HEK293 (cell line): Measurements from ENCODE around the gene GALNT11.

Experiments used
- REST ChIP-seq: fragments of 450-650 bp; formaldehyde crosslinking; IDR thresholded peaks from 2 replicates; pipeline ENCODE4 v1.5.1; 2016; ENCODE audit warnings: missing biosample characterization, missing genetic modification characterization
- SETDB1 ChIP-seq: IDR thresholded peaks from one replicate; pipeline ENCODE4 v1.6.1; 2017; ENCODE audit warnings: mild to moderate bottlenecking, low read length, moderate library complexity, mixed read lengths; ENCODE audit not compliant: insufficient read length
- SP2 ChIP-seq: fragments of 450-650 bp; formaldehyde crosslinking; IDR thresholded peaks from 2 replicates; pipeline ENCODE4 v1.5.1; 2016; ENCODE audit warnings: missing biosample characterization, missing genetic modification characterization
- YY1 ChIP-seq: fragments of 450-650 bp; formaldehyde crosslinking; IDR thresholded peaks from 2 replicates; pipeline ENCODE4 v1.5.1; 2018; ENCODE audit warnings: missing biosample characterization, missing genetic modification characterization
- ZBTB10 ChIP-seq: fragments of 450-650 bp; formaldehyde crosslinking; IDR thresholded peaks from 2 replicates; pipeline ENCODE4 v1.5.1; 2016; ENCODE audit warnings: missing biosample characterization, missing genetic modification characterization
- ZNF112 ChIP-seq: fragments of 450-650 bp; formaldehyde crosslinking; IDR thresholded peaks from 2 replicates; pipeline ENCODE4 v1.5.0; 2017; ENCODE audit warnings: missing biosample characterization, missing genetic modification characterization
- ZNF18 ChIP-seq: fragments of 450-650 bp; formaldehyde crosslinking; IDR thresholded peaks from 2 replicates; pipeline ENCODE4 v1.5.1; 2016; ENCODE audit warnings: missing biosample characterization, missing genetic modification characterization
- ZNF274 ChIP-seq, 2 experiments: fragments of 200-500 bp in 1 of 2; fragments of 450-650 bp in 1 of 2; sonication (Bioruptor generic) in 1 of 2; formaldehyde crosslinking in 1 of 2; IDR thresholded peaks; 2 replicates each; pipeline versions ENCODE4 v1.5.1 to v1.6.1; 2014 to 2016; ENCODE audit warnings: borderline replicate concordance in 1 of 2, inconsistent platforms in 1 of 2, low read length in 1 of 2, missing biosample characterization in 1 of 2, missing genetic modification characterization in 1 of 2
- ZNF830 ChIP-seq: fragments of 450-650 bp; IDR thresholded peaks from 2 replicates; pipeline ENCODE4 v1.5.0; 2018; ENCODE audit warnings: missing biosample characterization, missing genetic modification characterization, low read depth, mild to moderate bottlenecking, moderate library complexity
- TF ChIP-seq, protein P1 (sequence below): fragments of 450-650 bp; formaldehyde crosslinking; IDR thresholded peaks from 2 replicates; pipeline ENCODE4 v1.5.1; 2016; ENCODE audit warnings: missing biosample characterization, missing genetic modification characterization
- TF ChIP-seq, protein P2 (sequence below): fragments of 450-650 bp; formaldehyde crosslinking; IDR thresholded peaks from 2 replicates; pipeline ENCODE4 v1.5.1; 2016; ENCODE audit warnings: missing biosample characterization, missing genetic modification characterization, borderline replicate concordance
- TF ChIP-seq, protein P3 (sequence below): fragments of 450-650 bp; formaldehyde crosslinking; IDR thresholded peaks from 2 replicates; pipeline ENCODE4 v1.5.1; 2016; ENCODE audit warnings: missing biosample characterization, missing genetic modification characterization

- TF ChIP-seq REST (tag by site-specific recombination) (no peak), ZNF274 (IDR thresholded peaks at IDR 0.05; ENCODE audit: low read length) (no peak), ZNF274 (tag by site-specific recombination; IDR thresholded peaks at IDR 0.05; ENCODE audit: borderline replicate concordance) (no peak), ZNF18 (tag by site-specific recombination) (no peak), ZNF830 (tag by site-specific recombination) (no peak), YY1 (tag by site-specific recombination) (no peak), SETDB1 (no peak), ZBTB10 (tag by site-specific recombination) (no peak), SP2 (no peak), ZNF112 (tag by site-specific recombination) (no peak)
- TF ChIP-seq, protein P1, sequence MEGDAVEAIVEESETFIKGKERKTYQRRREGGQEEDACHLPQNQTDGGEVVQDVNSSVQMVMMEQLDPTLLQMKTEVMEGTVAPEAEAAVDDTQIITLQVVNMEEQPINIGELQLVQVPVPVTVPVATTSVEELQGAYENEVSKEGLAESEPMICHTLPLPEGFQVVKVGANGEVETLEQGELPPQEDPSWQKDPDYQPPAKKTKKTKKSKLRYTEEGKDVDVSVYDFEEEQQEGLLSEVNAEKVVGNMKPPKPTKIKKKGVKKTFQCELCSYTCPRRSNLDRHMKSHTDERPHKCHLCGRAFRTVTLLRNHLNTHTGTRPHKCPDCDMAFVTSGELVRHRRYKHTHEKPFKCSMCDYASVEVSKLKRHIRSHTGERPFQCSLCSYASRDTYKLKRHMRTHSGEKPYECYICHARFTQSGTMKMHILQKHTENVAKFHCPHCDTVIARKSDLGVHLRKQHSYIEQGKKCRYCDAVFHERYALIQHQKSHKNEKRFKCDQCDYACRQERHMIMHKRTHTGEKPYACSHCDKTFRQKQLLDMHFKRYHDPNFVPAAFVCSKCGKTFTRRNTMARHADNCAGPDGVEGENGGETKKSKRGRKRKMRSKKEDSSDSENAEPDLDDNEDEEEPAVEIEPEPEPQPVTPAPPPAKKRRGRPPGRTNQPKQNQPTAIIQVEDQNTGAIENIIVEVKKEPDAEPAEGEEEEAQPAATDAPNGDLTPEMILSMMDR (tag by site-specific recombination): no peak
- TF ChIP-seq, protein P2, sequence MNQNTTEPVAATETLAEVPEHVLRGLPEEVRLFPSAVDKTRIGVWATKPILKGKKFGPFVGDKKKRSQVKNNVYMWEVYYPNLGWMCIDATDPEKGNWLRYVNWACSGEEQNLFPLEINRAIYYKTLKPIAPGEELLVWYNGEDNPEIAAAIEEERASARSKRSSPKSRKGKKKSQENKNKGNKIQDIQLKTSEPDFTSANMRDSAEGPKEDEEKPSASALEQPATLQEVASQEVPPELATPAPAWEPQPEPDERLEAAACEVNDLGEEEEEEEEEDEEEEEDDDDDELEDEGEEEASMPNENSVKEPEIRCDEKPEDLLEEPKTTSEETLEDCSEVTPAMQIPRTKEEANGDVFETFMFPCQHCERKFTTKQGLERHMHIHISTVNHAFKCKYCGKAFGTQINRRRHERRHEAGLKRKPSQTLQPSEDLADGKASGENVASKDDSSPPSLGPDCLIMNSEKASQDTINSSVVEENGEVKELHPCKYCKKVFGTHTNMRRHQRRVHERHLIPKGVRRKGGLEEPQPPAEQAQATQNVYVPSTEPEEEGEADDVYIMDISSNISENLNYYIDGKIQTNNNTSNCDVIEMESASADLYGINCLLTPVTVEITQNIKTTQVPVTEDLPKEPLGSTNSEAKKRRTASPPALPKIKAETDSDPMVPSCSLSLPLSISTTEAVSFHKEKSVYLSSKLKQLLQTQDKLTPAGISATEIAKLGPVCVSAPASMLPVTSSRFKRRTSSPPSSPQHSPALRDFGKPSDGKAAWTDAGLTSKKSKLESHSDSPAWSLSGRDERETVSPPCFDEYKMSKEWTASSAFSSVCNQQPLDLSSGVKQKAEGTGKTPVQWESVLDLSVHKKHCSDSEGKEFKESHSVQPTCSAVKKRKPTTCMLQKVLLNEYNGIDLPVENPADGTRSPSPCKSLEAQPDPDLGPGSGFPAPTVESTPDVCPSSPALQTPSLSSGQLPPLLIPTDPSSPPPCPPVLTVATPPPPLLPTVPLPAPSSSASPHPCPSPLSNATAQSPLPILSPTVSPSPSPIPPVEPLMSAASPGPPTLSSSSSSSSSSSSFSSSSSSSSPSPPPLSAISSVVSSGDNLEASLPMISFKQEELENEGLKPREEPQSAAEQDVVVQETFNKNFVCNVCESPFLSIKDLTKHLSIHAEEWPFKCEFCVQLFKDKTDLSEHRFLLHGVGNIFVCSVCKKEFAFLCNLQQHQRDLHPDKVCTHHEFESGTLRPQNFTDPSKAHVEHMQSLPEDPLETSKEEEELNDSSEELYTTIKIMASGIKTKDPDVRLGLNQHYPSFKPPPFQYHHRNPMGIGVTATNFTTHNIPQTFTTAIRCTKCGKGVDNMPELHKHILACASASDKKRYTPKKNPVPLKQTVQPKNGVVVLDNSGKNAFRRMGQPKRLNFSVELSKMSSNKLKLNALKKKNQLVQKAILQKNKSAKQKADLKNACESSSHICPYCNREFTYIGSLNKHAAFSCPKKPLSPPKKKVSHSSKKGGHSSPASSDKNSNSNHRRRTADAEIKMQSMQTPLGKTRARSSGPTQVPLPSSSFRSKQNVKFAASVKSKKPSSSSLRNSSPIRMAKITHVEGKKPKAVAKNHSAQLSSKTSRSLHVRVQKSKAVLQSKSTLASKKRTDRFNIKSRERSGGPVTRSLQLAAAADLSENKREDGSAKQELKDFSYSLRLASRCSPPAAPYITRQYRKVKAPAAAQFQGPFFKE (tag by site-specific recombination): no peak
- TF ChIP-seq, protein P3, sequence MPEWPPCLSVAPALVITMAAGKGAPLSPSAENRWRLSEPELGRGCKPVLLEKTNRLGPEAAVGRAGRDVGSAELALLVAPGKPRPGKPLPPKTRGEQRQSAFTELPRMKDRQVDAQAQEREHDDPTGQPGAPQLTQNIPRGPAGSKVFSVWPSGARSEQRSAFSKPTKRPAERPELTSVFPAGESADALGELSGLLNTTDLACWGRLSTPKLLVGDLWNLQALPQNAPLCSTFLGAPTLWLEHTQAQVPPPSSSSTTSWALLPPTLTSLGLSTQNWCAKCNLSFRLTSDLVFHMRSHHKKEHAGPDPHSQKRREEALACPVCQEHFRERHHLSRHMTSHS: no peak
Observed at GRCh38 chr7:152046531-152046930, 21.1 kb downstream of the GALNT11 start.
